ENCODE data around the gene B4GALNT3. TPM values are rescaled to one million over a fixed set of nuclear protein-coding genes. Genes with fewer than 3 reads are reported as not detected.

The B4GALNT3 gene
- total RNA-seq, 1 donor from 2014 or later = 7.0 TPM

GRCh38 chr12:549476-550082 is 89.8 kb downstream of the B4GALNT3 start:
- TF ChIP-seq, protein P1, sequence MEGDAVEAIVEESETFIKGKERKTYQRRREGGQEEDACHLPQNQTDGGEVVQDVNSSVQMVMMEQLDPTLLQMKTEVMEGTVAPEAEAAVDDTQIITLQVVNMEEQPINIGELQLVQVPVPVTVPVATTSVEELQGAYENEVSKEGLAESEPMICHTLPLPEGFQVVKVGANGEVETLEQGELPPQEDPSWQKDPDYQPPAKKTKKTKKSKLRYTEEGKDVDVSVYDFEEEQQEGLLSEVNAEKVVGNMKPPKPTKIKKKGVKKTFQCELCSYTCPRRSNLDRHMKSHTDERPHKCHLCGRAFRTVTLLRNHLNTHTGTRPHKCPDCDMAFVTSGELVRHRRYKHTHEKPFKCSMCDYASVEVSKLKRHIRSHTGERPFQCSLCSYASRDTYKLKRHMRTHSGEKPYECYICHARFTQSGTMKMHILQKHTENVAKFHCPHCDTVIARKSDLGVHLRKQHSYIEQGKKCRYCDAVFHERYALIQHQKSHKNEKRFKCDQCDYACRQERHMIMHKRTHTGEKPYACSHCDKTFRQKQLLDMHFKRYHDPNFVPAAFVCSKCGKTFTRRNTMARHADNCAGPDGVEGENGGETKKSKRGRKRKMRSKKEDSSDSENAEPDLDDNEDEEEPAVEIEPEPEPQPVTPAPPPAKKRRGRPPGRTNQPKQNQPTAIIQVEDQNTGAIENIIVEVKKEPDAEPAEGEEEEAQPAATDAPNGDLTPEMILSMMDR (IDR thresholded peaks at IDR 0.05; ENCODE audit: unreplicated experiment) = no peak
- Mint-ChIP-seq H3K4me1 (no peaks in the 10 kb centered on the region), H3K9me3 (no peaks in the 10 kb centered on the region), H3K27ac (no peak overlapping the region), H3K4me3 (no peak overlapping the region), H3K36me3 (no peaks in the 10 kb centered on the region), H3K27me3 (ENCODE audit: low read depth) (peaks cover 18% of the 10 kb centered on the region)
- no peak for DNase-seq (ENCODE audit: low spot score in 2 of 2, unreplicated experiment in 2 of 2)

- no peak for DNase-seq (ENCODE audit: low spot score in 2 of 2, unreplicated experiment in 2 of 2)
- Mint-ChIP-seq H3K36me3 (no peaks in the 10 kb centered on the region), H3K27me3 (ENCODE audit: low read depth) (peaks cover 9% of the 10 kb centered on the region), H3K4me3 (no peak overlapping the region), H3K4me1 (no peaks in the 10 kb centered on the region), H3K9me3 (peaks cover 3% of the 10 kb centered on the region), H3K27ac (no peak overlapping the region)
- TF ChIP-seq, protein P1 (IDR thresholded peaks at IDR 0.05; ENCODE audit: unreplicated experiment) = no peak
These were observed 90.9 kb downstream of the B4GALNT3 start for GRCh38 chr12:550473-551260.

GRCh38 chr12:552466-552865 is 92.7 kb downstream of the B4GALNT3 start:
- TF ChIP-seq, protein P1 (IDR thresholded peaks at IDR 0.05; ENCODE audit: unreplicated experiment) = no peak
- Mint-ChIP-seq H3K27me3 (ENCODE audit: low read depth) (peaks cover 1% of the 10 kb centered on the region), H3K36me3 (no peaks in the 10 kb centered on the region), H3K4me1 (no peaks in the 10 kb centered on the region), H3K27ac (no peak overlapping the region), H3K9me3 (peaks cover 3% of the 10 kb centered on the region), H3K4me3 (no peak overlapping the region)
- DNase-seq (ENCODE audit: low spot score in 2 of 2, unreplicated experiment in 2 of 2) = no peak

- H3K4me1 Mint-ChIP-seq = no peaks in the 10 kb centered on the region
- no peaks in the 10 kb centered on the region for H3K36me3 Mint-ChIP-seq
- peaks cover 3% of the 10 kb centered on the region for H3K9me3 Mint-ChIP-seq
- no peak overlapping the region for H3K27ac Mint-ChIP-seq
- H3K4me3 Mint-ChIP-seq = no peak overlapping the region
- TF ChIP-seq, protein P1 (IDR thresholded peaks at IDR 0.05; ENCODE audit: unreplicated experiment) = no peak
- no peak for DNase-seq (ENCODE audit: low spot score in 2 of 2, unreplicated experiment in 2 of 2)
- H3K27me3 Mint-ChIP-seq (ENCODE audit: low read depth) = no peaks in the 10 kb centered on the region
These were observed 93.7 kb downstream of the B4GALNT3 start for GRCh38 chr12:553216-554000.

GRCh38 chr12:554001-554285 is 94.2 kb downstream of the B4GALNT3 start:
- Mint-ChIP-seq H3K27ac (no peak overlapping the region), H3K27me3 (ENCODE audit: low read depth) (peaks cover 3% of the 10 kb centered on the region), H3K4me1 (no peaks in the 10 kb centered on the region), H3K36me3 (no peaks in the 10 kb centered on the region), H3K4me3 (no peak overlapping the region), H3K9me3 (peaks cover 3% of the 10 kb centered on the region)
- DNase-seq (ENCODE audit: low spot score in 2 of 2, unreplicated experiment in 2 of 2) = no peak
- TF ChIP-seq, protein P1 (IDR thresholded peaks at IDR 0.05; ENCODE audit: unreplicated experiment) = no peak
